PC-9 (cell line): ENCODE measurements around the gene PDZRN4.

ENCODE experiments used
- EZH2 ChIP-seq: fragments of 200-600 bp; sonication (generic); IDR thresholded peaks from 2 replicates; pipeline ENCODE4 v1.8.0; 2017; ENCODE audit warnings: antibody characterized with exemption, low read depth
- TF ChIP-seq, protein P1 (sequence below): fragments of 200-600 bp; sonication (generic); conservative IDR thresholded peaks from 2 replicates; pipeline ENCODE4 v1.6.1; 2017; ENCODE audit warnings: mixed run types, antibody characterized with exemption, mild to moderate bottlenecking, moderate library complexity

DNA sequence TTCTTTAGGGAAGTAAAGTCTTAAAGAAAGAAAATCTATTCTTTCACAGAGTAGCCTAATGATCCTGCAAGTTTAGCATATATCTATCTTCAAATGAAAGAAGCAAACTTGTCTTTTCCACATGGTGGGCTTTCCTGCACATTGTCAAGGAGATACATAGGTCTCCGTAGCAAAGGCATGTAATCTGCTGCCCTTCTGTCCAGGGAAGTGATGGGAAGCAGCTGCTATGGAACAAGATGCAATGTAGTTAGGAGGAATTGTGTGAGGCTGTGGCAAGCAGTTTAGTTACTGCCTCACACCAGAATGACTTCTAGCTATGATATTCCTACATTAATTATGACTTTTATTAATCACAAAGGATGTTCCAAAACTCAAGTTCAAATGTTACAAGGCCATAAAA is 174.4 kb downstream of the PDZRN4 start:
- TF ChIP-seq, protein P1, sequence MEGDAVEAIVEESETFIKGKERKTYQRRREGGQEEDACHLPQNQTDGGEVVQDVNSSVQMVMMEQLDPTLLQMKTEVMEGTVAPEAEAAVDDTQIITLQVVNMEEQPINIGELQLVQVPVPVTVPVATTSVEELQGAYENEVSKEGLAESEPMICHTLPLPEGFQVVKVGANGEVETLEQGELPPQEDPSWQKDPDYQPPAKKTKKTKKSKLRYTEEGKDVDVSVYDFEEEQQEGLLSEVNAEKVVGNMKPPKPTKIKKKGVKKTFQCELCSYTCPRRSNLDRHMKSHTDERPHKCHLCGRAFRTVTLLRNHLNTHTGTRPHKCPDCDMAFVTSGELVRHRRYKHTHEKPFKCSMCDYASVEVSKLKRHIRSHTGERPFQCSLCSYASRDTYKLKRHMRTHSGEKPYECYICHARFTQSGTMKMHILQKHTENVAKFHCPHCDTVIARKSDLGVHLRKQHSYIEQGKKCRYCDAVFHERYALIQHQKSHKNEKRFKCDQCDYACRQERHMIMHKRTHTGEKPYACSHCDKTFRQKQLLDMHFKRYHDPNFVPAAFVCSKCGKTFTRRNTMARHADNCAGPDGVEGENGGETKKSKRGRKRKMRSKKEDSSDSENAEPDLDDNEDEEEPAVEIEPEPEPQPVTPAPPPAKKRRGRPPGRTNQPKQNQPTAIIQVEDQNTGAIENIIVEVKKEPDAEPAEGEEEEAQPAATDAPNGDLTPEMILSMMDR, result no peak
- TF ChIP-seq EZH2, result no peak
